Hepatocyte (in vitro differentiated cells): Measurements from ENCODE around the gene NCS1. TPM values are rescaled to one million over a fixed set of nuclear protein-coding genes. Genes with fewer than 3 reads are reported as not detected.

Experiments used
- DNase-seq: peaks from one replicate; pipeline ENCODE4 v3.0.0-alpha.2; 2016; ENCODE audit warnings: low spot score
- H2AFZ ChIP-seq: fragments of 200-600 bp; sonication (generic); 2 replicates; pipeline ENCODE4 v1.6.0; 2016; ENCODE audit warnings: antibody characterized with exemption, mild to moderate bottlenecking
- H3K27ac ChIP-seq: fragments of 200-600 bp; sonication (generic); 2 replicates; pipeline ENCODE4 v1.5.1; 2016; ENCODE audit warnings: mild to moderate bottlenecking
- H3K27me3 ChIP-seq: fragments of 200-600 bp; sonication (generic); 2 replicates; pipeline ENCODE4 v1.6.1; 2016
- H3K36me3 ChIP-seq: fragments of 200-600 bp; sonication (generic); replicated peaks from 2 replicates; pipeline ENCODE4 v1.5.1; 2016; ENCODE audit warnings: low read depth; ENCODE audit not compliant: insufficient read depth
- H3K4me1 ChIP-seq: fragments of 200-600 bp; sonication (generic); 2 replicates; pipeline ENCODE4 v1.5.1; 2016; ENCODE audit warnings: mild to moderate bottlenecking, moderate library complexity; ENCODE audit not compliant: insufficient read depth
- H3K4me2 ChIP-seq: fragments of 200-600 bp; sonication (generic); 2 replicates; pipeline ENCODE4 v1.6.0; 2016
- H3K4me3 ChIP-seq: fragments of 200-600 bp; sonication (generic); 2 replicates; pipeline ENCODE4 v1.5.1; 2016; ENCODE audit warnings: mild to moderate bottlenecking
- H3K79me2 ChIP-seq: fragments of 200-600 bp; sonication (generic); 2 replicates; pipeline ENCODE4 v1.6.0; 2017; ENCODE audit warnings: mild to moderate bottlenecking
- H3K9me2 ChIP-seq: fragments of 200-600 bp; sonication (generic); replicated peaks from 2 replicates; pipeline ENCODE4 v1.6.0; 2017; ENCODE audit warnings: mild to moderate bottlenecking; ENCODE audit not compliant: insufficient read depth
- H3K9me3 ChIP-seq: fragments of 200-600 bp; sonication (generic); 2 replicates; pipeline ENCODE4 v1.5.1; 2016; ENCODE audit warnings: low read depth, mild to moderate bottlenecking
- H4K20me1 ChIP-seq: fragments of 200-600 bp; sonication (generic); 2 replicates; pipeline ENCODE4 v1.6.0; 2016; ENCODE audit warnings: mild to moderate bottlenecking; ENCODE audit not compliant: insufficient read depth, poor library complexity, severe bottlenecking
- CTCF ChIP-seq: fragments of 200-600 bp; sonication (generic); IDR thresholded peaks from 2 replicates; pipeline ENCODE4 v1.5.1; 2016; ENCODE audit warnings: antibody characterized with exemption, mild to moderate bottlenecking; ENCODE audit not compliant: poor library complexity
- EZH2 ChIP-seq: fragments of 200-600 bp; sonication (generic); IDR thresholded peaks from 2 replicates; pipeline ENCODE4 v1.6.1; 2016; ENCODE audit warnings: antibody characterized with exemption, mild to moderate bottlenecking, borderline replicate concordance
- EZH2phosphoT487 ChIP-seq: fragments of 200-600 bp; sonication (generic); IDR thresholded peaks from one replicate; pipeline ENCODE4 v1.6.1; 2018; ENCODE audit warnings: antibody characterized with exemption, mild to moderate bottlenecking, low read depth, moderate library complexity; ENCODE audit not compliant: unreplicated experiment, severe bottlenecking
- WGBS: methylation state at CpG from one replicate; pipeline ENCODE4 v1.1.6; 2016; ENCODE audit warnings: low lambda C conversion rate; ENCODE audit errors: missing lambda C conversion rate; 5-methylcytosine and 5-hydroxymethylcytosine counted together
- polyA plus RNA-seq: library from polyadenylated mRNA; unstranded; fragments of >200 nt; fragmentation: Nextera tagmentation; extraction: Ambion mirVana; gene quantifications from 2 replicates; pipeline ENCODE4 v1.2.1, GENCODE V29; 2016
- total RNA-seq: library from RNA; depleted of rRNA; stranded (reverse); fragments of >200 nt; gene quantifications from 2 replicates; pipeline ENCODE4 v1.2.3, GENCODE V29; 2014

The NCS1 gene
- total and polyA plus RNA-seq, 2 experiments from 2014 or later, result 16.8 to 25.3 TPM

- 69% methylated on average over 14 of the region's 14 CpGs for WGBS
- H3K9me3 ChIP-seq, result no peaks in the 10 kb centered on the region
- H3K27ac ChIP-seq, result no peak overlapping the region
- TF ChIP-seq CTCF (no peak), EZH2phosphoT487 (no peak), EZH2 (no peak)
- no peak overlapping the region for H2AFZ ChIP-seq
- H3K9me2 ChIP-seq, result no peaks in the 10 kb centered on the region
- no peaks in the 10 kb centered on the region for H3K79me2 ChIP-seq
- H3K4me2 ChIP-seq, result no peak overlapping the region
- no peaks in the 10 kb centered on the region for H4K20me1 ChIP-seq
- DNase-seq, result no peak
- no peak overlapping the region for H3K4me3 ChIP-seq
- H3K27me3 ChIP-seq, result no peaks in the 10 kb centered on the region
- H3K36me3 ChIP-seq, result no peaks in the 10 kb centered on the region
- H3K4me1 ChIP-seq, result peaks cover 9% of the 10 kb centered on the region
These were observed 28.2 kb upstream of the NCS1 start for GRCh38 chr9:130143958-130144366.

- Histone ChIP-seq H3K27me3 (no peaks in the 10 kb centered on the region), H4K20me1 (no peaks in the 10 kb centered on the region), H3K36me3 (no peaks in the 10 kb centered on the region), H3K79me2 (no peaks in the 10 kb centered on the region), H3K4me1 (peaks cover 2% of the 10 kb centered on the region), H3K9me3 (no peaks in the 10 kb centered on the region), H3K4me2 (no peak overlapping the region), H2AFZ (no peak overlapping the region), H3K4me3 (no peak overlapping the region), H3K9me2 (no peaks in the 10 kb centered on the region), H3K27ac (no peak overlapping the region)
- 74% methylated on average over 5 of the region's 5 CpGs for WGBS
- DNase-seq, result no peak
- TF ChIP-seq CTCF (no peak), EZH2phosphoT487 (no peak), EZH2 (no peak)
These were observed 27.5 kb upstream of the NCS1 start for GRCh38 chr9:130144703-130145102.

GRCh38 chr9:130145658-130146057, 26.5 kb upstream of the NCS1 start:
- H3K9me3 ChIP-seq, result no peaks in the 10 kb centered on the region
- no peaks in the 10 kb centered on the region for H3K27me3 ChIP-seq
- no peak overlapping the region for H3K4me2 ChIP-seq
- H2AFZ ChIP-seq, result no peak overlapping the region
- no peaks in the 10 kb centered on the region for H3K9me2 ChIP-seq
- no peaks in the 10 kb centered on the region for H4K20me1 ChIP-seq
- H3K4me1 ChIP-seq, result no peaks in the 10 kb centered on the region
- no peak overlapping the region for H3K4me3 ChIP-seq
- H3K27ac ChIP-seq, result no peak overlapping the region
- 81% methylated on average over 1 of the region's 1 CpG for WGBS
- no peaks in the 10 kb centered on the region for H3K79me2 ChIP-seq
- no peaks in the 10 kb centered on the region for H3K36me3 ChIP-seq
- TF ChIP-seq CTCF, result no peak
- no peak for DNase-seq

- no peaks in the 10 kb centered on the region for H3K36me3 ChIP-seq
- H3K4me2 ChIP-seq, result no peak overlapping the region
- no peak overlapping the region for H3K4me3 ChIP-seq
- TF ChIP-seq EZH2, result no peak
- no peak for TF ChIP-seq EZH2phosphoT487
- no peak for TF ChIP-seq CTCF
- H4K20me1 ChIP-seq, result no peaks in the 10 kb centered on the region
- no peaks in the 10 kb centered on the region for H3K27me3 ChIP-seq
- H3K79me2 ChIP-seq, result no peaks in the 10 kb centered on the region
- DNase-seq, result no peak
- WGBS, result 75% methylated on average over 5 of the region's 5 CpGs
- no peak overlapping the region for H3K27ac ChIP-seq
- H3K9me3 ChIP-seq, result no peaks in the 10 kb centered on the region
- H3K9me2 ChIP-seq, result no peaks in the 10 kb centered on the region
- H2AFZ ChIP-seq, result no peak overlapping the region
- H3K4me1 ChIP-seq, result no peaks in the 10 kb centered on the region
These were observed 25.0 kb upstream of the NCS1 start for GRCh38 chr9:130147198-130147597.
